Astrocyte of the spinal cord (primary cell): ENCODE results near the gene WDR86.

Source experiments
- DNase-seq: peaks from one replicate; pipeline ENCODE4 v3.0.0; 2011; ENCODE audit warnings: low read depth, low spot score
- H3K4me3 ChIP-seq: 2 replicates; pipeline ENCODE4 v1.5.1; 2011; ENCODE audit warnings: low read depth, mild to moderate bottlenecking, low read length, moderate library complexity
- CTCF ChIP-seq: IDR thresholded peaks from 2 replicates; pipeline ENCODE4 v1.5.1; 2012; ENCODE audit warnings: low read depth, mild to moderate bottlenecking, low read length, inconsistent platforms
- in situ Hi-C: cut with HindIII; loops from 2 replicates; pipeline ENCODE4 v1.10.0; 2017; ENCODE audit warnings: low sequenced_read_pairs

Gene WDR86

DNA sequence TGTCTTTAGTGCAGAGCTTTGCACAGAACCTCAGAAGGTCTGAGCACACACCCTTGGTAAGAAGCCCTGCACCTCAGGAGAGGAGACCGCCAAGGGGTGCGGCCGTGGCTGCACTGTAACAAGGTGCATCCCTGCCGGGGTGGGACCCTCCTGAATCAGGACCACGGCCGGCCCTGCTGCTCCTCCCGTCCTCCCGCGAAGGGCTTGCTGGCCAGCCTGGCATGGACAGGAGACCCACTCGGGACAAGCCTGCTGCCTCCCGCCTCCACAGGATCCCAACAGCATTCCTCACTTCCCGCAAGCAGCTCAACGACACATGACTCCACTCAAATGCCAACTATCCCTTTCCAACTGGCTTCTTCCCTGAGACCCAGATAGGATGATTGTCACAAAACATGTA is 12.8 kb downstream of the WDR86 start:
- no peak overlapping the region for H3K4me3 ChIP-seq
- in situ Hi-C loops, result no loop called here
- no peak for TF ChIP-seq CTCF
- no peak for DNase-seq

DNA sequence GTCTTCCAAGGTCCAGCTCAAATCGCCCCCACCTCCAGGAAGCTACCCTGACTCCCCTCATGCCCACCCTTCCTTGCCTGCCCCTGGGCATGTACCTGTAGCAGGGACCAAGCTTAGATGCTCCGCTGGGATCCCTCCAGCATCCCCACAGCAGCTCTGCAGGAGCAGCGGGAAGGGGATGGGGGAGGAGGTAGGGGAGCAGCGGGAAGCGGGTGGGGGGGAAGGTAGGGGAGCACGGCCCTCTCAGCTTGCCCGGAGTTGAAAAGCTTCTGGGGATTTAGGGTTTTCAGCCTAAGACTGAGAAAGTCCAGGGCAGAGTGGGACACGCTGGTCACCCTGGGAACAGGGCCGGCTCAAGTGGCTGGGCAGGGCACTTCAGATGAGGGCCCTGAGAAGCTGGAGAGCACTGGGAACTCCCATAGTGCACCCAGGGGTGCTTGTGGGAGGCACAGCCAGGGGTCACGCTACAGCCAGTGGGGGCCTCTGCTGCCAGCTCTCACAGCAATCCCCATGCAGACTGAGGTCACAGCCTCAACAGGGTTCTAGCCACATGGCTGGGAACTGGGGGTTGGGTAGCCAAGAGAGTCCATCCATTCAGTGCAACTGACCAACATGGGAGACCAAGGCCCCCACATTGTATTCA is 13.4 kb downstream of the WDR86 start:
- in situ Hi-C loops, result no loop called here
- DNase-seq, result no peak
- no peak for TF ChIP-seq CTCF
- H3K4me3 ChIP-seq, result no peak overlapping the region

DNA sequence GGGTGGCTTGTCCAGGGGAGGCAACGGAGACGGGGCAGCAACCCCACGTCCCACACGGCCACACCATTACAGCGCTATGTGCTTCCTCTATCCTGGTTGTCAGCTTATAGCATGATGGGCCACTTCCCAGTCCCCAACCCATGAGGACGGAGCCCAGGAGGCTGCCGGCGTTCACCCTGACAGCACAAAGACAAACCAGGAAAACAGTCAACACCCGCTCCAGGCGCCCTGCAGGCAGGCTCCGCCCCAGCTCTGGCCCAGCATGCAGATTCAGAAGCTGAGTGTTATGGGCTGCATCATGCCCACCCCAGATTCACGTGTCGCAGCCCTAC is 14.8 kb downstream of the WDR86 start:
- in situ Hi-C loops, result no loop called here

GRCh38 chr7:151394076-151395035 is 15.5 kb downstream of the WDR86 start:
- in situ Hi-C loops, result no loop called here
- DNase-seq, result no peak
- no peak overlapping the region for H3K4me3 ChIP-seq
- TF ChIP-seq CTCF, result no peak

More for the DNA sequence above, 14.8 kb downstream of the WDR86 start:
- DNase-seq, result no peak
- no peak for TF ChIP-seq CTCF
- no peak overlapping the region for H3K4me3 ChIP-seq

DNA sequence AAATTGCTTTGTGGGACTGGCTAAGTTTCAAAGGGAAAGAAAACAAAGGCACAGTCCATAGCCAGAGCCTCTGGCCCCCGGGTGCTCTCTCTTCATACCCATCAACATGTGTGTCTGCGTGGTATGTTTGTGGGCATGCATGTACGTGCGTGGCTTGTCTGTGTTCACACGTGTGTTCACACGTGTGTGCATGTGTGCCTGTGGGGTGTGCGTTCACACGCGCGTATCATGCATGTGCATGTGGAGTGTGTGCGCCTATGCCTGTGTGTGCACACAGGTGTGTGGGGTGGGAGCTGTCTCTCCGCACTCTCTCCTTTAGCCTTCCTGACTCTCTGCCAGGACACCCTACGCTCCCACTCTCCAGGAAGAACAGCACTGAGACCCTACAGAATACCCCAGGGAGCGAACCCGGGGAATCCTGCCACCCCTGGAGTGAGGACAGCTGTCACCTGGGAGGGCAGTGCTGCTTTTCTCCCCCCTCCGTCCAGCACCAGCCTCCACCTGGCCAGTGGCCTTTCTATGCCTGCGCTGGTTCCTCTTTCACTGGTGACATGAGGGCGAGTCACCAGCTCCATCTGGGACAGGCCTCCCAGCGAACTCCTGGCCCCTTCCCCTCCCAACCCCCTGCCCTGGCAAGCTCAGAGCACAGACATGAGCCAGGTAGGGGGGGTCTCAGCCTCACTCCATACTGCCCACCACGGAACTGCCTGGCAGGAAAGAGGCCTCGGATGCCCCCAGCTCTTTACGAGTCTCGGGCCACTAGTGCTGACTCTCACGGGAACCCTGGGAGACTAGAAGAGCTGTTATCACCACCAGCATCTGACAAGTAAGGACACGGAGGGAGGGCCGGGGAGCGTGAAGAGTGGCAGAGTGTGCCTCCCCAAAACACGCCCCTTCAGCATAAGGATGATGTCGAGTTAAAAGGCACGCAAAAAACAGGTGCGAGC is 16.5 kb downstream of the WDR86 start:
- in situ Hi-C loops, result no loop called here
- no peak overlapping the region for H3K4me3 ChIP-seq
- DNase-seq, result no peak
- TF ChIP-seq CTCF, result no peak

- H3K4me3 ChIP-seq, result no peak overlapping the region
- TF ChIP-seq CTCF, result no peak
- DNase-seq, result no peak
- in situ Hi-C loops, result no loop called here
Measured at GRCh38 chr7:151392426-151392825, 17.4 kb downstream of the WDR86 start.
